ENCODE results near the gene STIL.
"Not testable (repeated sequence)": the region's sequence is repeated elsewhere in the genome, so short reads cannot be mapped to it uniquely, and the experiment has no call there.

The STIL gene

DNA sequence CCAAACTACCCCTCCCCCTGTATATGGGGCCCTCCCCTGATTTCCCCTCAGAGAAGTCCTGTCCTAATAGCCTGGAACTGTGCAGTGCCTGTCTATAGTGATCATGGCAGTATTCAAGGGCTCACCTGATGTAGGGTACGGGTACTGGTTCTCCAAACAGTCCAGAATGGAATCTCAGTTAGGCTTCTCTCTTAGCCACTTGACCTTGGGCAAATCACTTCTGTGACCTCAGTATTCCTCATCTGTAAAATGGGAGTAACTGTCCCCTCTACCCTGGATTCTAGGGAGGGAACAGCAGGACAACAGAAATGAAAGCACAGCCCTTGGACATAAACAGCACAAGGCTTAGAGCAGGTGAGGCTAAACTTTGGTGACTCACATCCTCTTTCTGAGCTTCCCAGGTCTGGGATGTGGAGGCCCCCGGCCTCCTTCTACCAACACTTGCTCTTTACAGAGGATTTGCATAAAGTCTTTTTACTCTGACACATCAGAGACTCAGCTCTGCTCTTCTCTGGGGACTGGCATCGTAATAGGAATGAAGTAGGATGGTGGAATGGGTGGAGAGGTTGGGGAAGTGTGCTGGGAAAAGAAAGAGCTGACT lies 104.1 kb downstream of the STIL start:
- Mint-ChIP-seq H3K27me3 (peaks cover 5% of the 10 kb centered on the region), H3K9me3 (no peaks in the 10 kb centered on the region), H3K4me1 (ENCODE audit: low read depth) (no peaks in the 10 kb centered on the region), H3K36me3 (ENCODE audit: low read depth) (no peaks in the 10 kb centered on the region), H3K4me3 (no peak overlapping the region), H3K27ac (no peak overlapping the region)

DNA sequence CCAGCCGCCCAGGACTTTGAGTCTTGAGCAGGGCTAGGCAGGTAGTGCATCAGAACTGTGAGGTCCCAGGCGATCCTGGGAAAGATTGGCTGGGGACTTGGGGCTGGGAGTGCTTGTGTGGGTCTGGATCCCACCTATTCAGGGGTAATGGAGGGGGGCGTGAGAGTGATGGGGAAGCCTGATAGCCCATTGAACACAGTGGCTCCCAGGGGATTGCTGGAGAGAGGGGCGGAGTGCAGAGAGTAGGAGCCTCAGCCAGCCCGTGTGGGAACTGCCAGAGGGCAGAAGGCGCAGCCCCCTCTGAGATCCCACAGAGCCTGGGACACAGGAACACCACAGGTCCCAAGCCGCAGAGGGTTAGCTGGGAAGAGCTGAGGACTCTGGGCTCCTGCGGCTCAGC lies 104.9 kb downstream of the STIL start:
- no peak overlapping the region for H3K27ac Mint-ChIP-seq
- no peak overlapping the region for H3K4me3 Mint-ChIP-seq
- H3K27me3 Mint-ChIP-seq, result peaks cover 11% of the 10 kb centered on the region
- no peaks in the 10 kb centered on the region for H3K36me3 Mint-ChIP-seq (ENCODE audit: low read depth)
- H3K4me1 Mint-ChIP-seq (ENCODE audit: low read depth), result no peaks in the 10 kb centered on the region
- H3K9me3 Mint-ChIP-seq, result no peaks in the 10 kb centered on the region

DNA sequence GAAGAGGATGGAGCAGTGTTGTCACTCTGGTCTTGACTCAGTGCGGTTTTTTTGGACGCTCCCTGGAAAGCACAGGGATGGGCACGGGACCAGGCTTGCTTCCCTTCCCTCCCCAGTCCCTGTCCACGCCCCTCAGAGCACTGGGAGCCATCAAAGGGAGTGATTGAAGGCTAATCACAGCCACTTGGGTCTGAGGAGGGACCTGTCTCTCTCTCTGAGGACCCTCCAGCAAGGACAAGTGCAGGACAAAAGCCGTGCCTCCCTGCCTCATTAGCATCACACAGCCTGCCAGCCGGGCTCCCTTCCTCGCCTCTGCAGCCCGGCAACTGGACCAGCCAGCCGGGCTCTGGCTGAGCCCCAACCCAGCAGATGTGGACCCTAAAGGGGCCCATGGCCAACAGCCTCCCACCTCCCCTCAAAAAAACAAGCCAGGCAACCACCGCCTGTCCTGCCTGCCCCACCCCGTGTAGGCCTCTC lies 105.5 kb downstream of the STIL start:
- H3K27me3 Mint-ChIP-seq, result peaks cover 17% of the 10 kb centered on the region
- H3K27ac Mint-ChIP-seq, result no peak overlapping the region
- no peaks in the 10 kb centered on the region for H3K9me3 Mint-ChIP-seq
- H3K4me3 Mint-ChIP-seq, result no peak overlapping the region
- no peaks in the 10 kb centered on the region for H3K4me1 Mint-ChIP-seq (ENCODE audit: low read depth)
- H3K36me3 Mint-ChIP-seq (ENCODE audit: low read depth), result no peaks in the 10 kb centered on the region

DNA sequence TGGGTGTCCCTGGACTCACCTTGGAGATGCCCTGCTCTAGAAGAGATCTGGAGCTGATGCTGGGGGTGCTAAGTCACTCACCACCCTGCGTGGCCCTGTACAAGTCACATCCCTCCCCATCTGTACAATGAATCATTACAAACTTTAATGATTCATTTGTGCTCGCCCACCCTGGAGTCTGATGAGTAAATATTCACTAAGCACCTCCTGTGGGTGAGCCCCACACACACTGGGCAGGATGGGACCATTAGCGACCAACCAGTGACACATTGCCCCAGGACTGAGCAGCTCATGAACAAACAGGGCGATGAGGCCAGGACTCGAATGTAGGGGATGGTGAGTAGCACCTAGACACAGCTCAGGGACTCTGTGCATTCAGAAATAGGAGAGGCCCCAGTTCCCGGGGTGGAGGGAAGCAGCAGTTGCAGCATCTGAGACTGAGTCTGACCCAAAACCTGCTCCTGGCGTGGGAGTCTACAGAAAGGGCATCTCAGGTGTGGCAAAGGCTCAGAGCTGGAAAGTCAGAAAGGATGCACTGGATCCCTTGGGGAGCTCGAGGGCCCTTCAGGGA lies 106.1 kb downstream of the STIL start:
- Mint-ChIP-seq H3K4me3 (no peak overlapping the region), H3K9me3 (no peaks in the 10 kb centered on the region), H3K27ac (no peak overlapping the region)

DNA sequence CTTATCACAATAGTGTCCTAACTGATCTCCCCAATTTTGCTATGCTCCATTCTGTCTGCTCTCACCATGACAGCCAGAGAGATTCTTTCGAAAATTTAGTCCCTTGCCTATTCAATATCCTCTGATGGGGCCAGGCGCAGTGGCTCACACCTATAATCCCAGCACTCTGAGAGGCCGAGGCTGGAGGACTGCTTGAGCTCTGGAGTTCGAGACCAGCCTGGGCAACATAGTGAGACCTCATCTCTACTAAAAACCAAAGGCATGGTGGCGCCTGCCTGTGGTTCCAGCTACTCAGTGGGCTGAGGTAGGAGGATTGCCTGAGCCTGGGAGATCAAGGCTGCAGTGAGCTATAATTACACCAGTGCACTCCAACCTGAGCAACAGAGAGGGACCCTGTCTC lies 108.0 kb downstream of the STIL start:
- Mint-ChIP-seq H3K27ac (no peak overlapping the region), H3K9me3 (no peaks in the 10 kb centered on the region), H3K4me3 (no peak overlapping the region), H3K27me3 (peaks cover 28% of the 10 kb centered on the region), H3K4me1 (ENCODE audit: low read depth) (no peaks in the 10 kb centered on the region), H3K36me3 (ENCODE audit: low read depth) (no peaks in the 10 kb centered on the region)

More for the DNA sequence above, 106.1 kb downstream of the STIL start:
- Mint-ChIP-seq H3K27me3 (peaks cover 23% of the 10 kb centered on the region), H3K4me1 (ENCODE audit: low read depth) (no peaks in the 10 kb centered on the region), H3K36me3 (ENCODE audit: low read depth) (no peaks in the 10 kb centered on the region)

DNA sequence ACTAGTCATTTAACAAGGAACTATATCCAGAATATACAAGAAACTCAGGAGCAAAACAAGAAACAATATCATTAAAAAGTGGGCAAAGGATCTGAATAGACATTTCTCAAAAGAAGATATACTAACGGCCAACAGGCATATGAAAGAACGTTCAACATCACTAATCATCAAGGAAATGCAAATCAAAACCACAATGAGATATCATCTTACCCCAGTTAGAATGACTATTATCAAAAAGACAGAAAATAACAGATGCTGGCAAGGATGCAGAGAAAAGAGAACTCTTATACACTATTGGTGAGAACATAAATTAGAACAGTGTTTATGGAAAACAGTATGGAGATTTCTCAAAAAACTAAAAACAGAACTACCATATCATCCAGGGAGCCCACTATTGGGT lies 110.4 kb downstream of the STIL start:
- not testable (repeated sequence) for H3K4me1 Mint-ChIP-seq (ENCODE audit: low read depth); H3K36me3 Mint-ChIP-seq (ENCODE audit: low read depth); H3K9me3 Mint-ChIP-seq; H3K27ac Mint-ChIP-seq; H3K4me3 Mint-ChIP-seq
- peaks cover 45% of the 10 kb centered on the region for H3K27me3 Mint-ChIP-seq

DNA sequence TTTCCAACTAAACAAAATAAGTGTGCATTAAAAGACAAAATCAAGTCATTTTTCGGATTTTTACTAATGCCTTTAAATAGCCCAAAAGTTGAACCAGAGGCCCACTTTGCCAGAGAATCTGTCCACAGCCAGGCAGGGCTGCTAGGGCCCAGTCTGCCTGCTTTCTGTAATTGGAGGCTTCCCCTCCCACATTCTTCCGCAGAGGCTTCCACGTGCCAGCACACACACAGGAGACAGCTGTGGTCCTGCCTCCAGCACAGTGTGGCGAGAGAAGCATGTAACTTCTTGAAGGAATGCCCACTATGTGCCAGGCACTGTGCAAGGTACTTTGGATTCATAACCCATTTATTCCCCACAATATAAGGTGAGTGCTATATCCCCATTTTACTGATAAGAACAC lies 112.8 kb downstream of the STIL start:
- Mint-ChIP-seq H3K27me3 (peaks cover 49% of the 10 kb centered on the region), H3K27ac (no peak overlapping the region), H3K9me3 (no peaks in the 10 kb centered on the region), H3K4me1 (ENCODE audit: low read depth) (no peaks in the 10 kb centered on the region), H3K36me3 (ENCODE audit: low read depth) (no peaks in the 10 kb centered on the region), H3K4me3 (no peak overlapping the region)
